ENCODE data around the gene CLEC14A. TPM values are rescaled to one million over a fixed set of nuclear protein-coding genes. Genes with fewer than 3 reads are reported as not detected.

CLEC14A gene
- total RNA-seq, 4 donors from 2014 or later = 4.0 to 11.0 (median 7.5) TPM

- Histone ChIP-seq H3K36me3 (no peaks in the 10 kb centered on the region), H3K27me3 (no peaks in the 10 kb centered on the region), H3K4me1 (no peaks in the 10 kb centered on the region), H3K9me3 (no peaks in the 10 kb centered on the region), H3K27ac (no peak overlapping the region), H3K4me3 (no peak overlapping the region)
- TF ChIP-seq POLR2A (IDR thresholded peaks at IDR 0.05) (no peak), CTCF (IDR thresholded peaks at IDR 0.05) (no peak)
- DNase-seq = no peak
These were observed 22.1 kb upstream of the CLEC14A start for GRCh38 chr14:38278035-38278434.

GRCh38 chr14:38262844-38263243 lies 7.0 kb upstream of the CLEC14A start:
- Histone ChIP-seq H3K9me3 (no peaks in the 10 kb centered on the region), H3K4me3 (no peak overlapping the region), H3K36me3 (no peaks in the 10 kb centered on the region), H3K27ac (no peak overlapping the region), H3K4me1 (no peaks in the 10 kb centered on the region), H3K27me3 (no peaks in the 10 kb centered on the region)
- no peak for TF ChIP-seq POLR2A (IDR thresholded peaks at IDR 0.05)
- no peak for DNase-seq

DNA sequence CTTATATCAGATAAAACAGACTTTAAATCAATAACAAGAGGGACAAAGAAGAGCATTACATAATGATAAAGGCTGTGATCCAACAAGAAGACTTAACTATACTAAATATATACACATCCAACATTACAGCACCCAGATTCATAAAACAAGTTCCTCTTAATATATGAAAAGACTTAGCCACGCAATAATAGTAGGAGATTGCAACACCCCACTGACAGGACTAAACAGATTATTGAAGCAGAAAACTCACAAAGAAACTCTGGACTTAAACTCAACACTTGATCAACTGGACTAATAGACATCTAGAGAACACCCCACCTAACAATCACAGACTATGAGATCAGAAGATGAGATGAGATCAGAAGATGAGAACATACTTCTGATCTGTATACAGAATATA lies 5.7 kb upstream of the CLEC14A start:
- DNase-seq = no peak
- H3K27me3 ChIP-seq = no peaks in the 10 kb centered on the region
- no peaks in the 10 kb centered on the region for H3K9me3 ChIP-seq
- no peaks in the 10 kb centered on the region for H3K36me3 ChIP-seq
- H3K4me1 ChIP-seq = no peaks in the 10 kb centered on the region
- TF ChIP-seq CTCF (IDR thresholded peaks at IDR 0.05) = no peak
- no peak for TF ChIP-seq POLR2A (IDR thresholded peaks at IDR 0.05)
- no peak overlapping the region for H3K4me3 ChIP-seq
- no peak overlapping the region for H3K27ac ChIP-seq

DNA sequence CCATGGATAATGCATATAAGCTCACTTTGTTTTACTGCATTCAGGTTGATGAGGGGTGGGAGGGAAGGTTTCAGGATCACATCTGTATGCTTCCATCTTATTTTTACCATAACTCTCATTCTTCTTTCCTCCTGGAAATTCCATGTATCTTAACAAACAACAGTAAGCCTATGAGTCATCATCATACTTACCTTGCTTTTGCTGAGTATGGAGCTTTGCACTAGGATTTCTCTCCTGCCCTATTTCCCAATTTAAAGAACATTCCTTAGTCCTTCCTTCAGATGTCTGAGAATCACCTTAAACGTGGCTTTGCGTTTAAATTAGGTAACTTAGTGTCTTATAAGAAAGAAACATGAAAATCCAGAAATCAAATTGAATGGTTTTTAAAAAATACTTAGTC lies 1.6 kb upstream of the CLEC14A start:
- TF ChIP-seq POLR2A (IDR thresholded peaks at IDR 0.05) (no peak), CTCF (IDR thresholded peaks at IDR 0.05) (no peak)
- no peak for DNase-seq
- H3K9me3 ChIP-seq = no peaks in the 10 kb centered on the region
- peaks cover 0 to 14% of the 10 kb centered on the region in 2 donors for H3K27me3 ChIP-seq
- H3K27ac ChIP-seq = peak overlapping the region in 1 of 4 donors; percentile 86
- no peaks in the 10 kb centered on the region for H3K4me1 ChIP-seq
- no peaks in the 10 kb centered on the region for H3K36me3 ChIP-seq
- H3K4me3 ChIP-seq = no peak overlapping the region

DNA sequence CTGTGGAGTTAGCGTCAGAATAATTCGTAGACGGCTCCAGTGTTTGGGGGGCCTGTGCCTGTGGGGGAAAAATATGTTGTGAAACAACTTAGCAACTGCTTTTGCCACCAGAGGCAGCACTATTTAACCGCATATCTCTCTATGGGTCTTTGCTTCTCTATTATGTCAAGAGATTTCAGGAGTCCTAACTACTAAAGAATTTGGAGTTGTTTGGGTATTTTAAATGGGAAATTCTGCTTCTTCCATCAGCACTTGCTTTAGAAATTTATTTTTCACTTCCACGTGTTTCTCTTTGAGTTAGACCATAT lies 594 bp upstream of the CLEC14A start:
- peak overlapping the region in 2 of 4 donors; percentile 80 to 86 for H3K27ac ChIP-seq
- no peaks in the 10 kb centered on the region for H3K36me3 ChIP-seq
- H3K27me3 ChIP-seq = peaks cover 0 to 14% of the 10 kb centered on the region in 2 donors
- no peaks in the 10 kb centered on the region for H3K4me1 ChIP-seq
- H3K9me3 ChIP-seq = no peaks in the 10 kb centered on the region
- TF ChIP-seq CTCF (IDR thresholded peaks at IDR 0.05) (no peak), POLR2A (IDR thresholded peaks at IDR 0.05) (no peak)
- no peak for DNase-seq
- no peak overlapping the region for H3K4me3 ChIP-seq

DNA sequence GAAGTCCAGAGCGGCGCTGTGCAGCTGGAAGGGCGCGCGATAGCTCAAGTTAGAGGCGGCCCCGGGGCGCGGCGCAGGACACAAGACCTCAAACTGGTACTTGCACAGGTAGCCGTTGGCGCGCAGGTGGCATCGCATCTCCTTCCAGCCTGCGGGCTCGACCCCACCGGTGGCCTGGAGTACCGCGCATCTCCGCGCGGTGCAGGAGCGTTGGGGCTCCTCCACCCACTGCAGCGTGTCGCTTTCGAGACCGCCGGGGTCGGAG lies 553 bp downstream of the CLEC14A start:
- peak overlapping the region; percentile 8 to 86 (median 56) for H3K27ac ChIP-seq
- no peaks in the 10 kb centered on the region for H3K4me1 ChIP-seq
- H3K36me3 ChIP-seq = no peaks in the 10 kb centered on the region
- H3K4me3 ChIP-seq = peak overlapping the region; percentile 15 to 48 (median 34)
- no peaks in the 10 kb centered on the region for H3K9me3 ChIP-seq
- peak in 1 of 3 donors; percentile 45 for DNase-seq
- TF ChIP-seq POLR2A (IDR thresholded peaks at IDR 0.05) (no peak), CTCF (IDR thresholded peaks at IDR 0.05) (no peak)
- peaks cover 0 to 14% of the 10 kb centered on the region in 2 donors for H3K27me3 ChIP-seq

Measured in Peyer's patch (tissue), 4 donors.